ENCODE measurements around the gene PPP1CC.
A peak's percentile ranks its signal among the peaks of the same experiment; 100 is the strongest.

PPP1CC gene

DNA sequence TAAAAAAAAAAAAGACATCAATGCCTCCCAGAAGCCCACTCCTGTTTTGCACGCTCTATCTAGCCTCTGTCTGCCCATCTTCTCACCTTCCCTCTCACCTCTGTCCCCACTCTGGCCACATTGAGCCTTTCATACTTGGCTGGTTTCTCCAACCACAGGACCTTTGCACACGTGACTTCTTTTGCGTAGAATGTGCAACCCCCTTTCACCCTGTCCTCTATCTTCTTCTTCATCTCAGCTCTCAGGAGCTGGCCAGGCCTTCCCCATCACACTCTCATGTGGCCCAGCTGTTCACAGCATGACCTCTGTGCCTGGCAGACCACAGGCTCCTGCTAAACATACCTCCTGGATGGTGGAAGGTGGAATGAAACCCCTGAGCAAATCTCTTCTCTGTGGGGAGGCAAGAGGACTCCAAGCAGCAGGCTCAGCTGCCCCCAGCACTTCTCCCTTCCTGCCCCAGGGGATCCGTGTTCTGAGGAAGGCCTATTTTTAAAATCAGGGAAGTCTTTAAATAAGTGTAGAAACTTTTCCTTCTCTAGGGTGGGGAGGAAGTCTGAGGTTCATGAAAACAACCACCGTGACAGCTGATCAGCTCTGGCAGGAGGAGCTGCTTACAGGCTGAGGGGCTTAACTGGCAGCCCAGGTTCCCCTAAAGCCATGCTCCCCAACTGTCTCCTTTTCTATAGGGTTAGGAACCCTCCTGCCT lies 65.3 kb downstream of the PPP1CC start:
- Histone ChIP-seq H3K4me2 (peak overlapping the region; percentile 63; the same call in 1 of the 2 replicates), H2AFZ (ENCODE audit: low read depth) (peak overlapping the region; percentile 34), H3K4me3 (IDR thresholded peaks at IDR 0.05; ENCODE audit: insufficient read depth, low read depth, low read length) (no peak overlapping the region), H3K27ac (peak overlapping the region; percentile 38; the same call in 1 of the 2 replicates), H3K9ac (no peak overlapping the region), H4K20me1 (ENCODE audit: insufficient read depth) (no peaks in the 10 kb centered on the region), H3K36me3 (ENCODE audit: insufficient read depth) (no peaks in the 10 kb centered on the region), H3K4me1 (ENCODE audit: low read depth, poor library complexity, severe bottlenecking) (peaks cover 57% of the 10 kb centered on the region), H3K79me2 (ENCODE audit: insufficient read depth, low read depth) (no peaks in the 10 kb centered on the region), H3K27me3 (ENCODE audit: insufficient read depth, low read depth) (no peaks in the 10 kb centered on the region)
- TF ChIP-seq CTCF (conservative IDR thresholded peaks at IDR 0.05; ENCODE audit: low read depth, low read length), result no peak

- no peaks in the 10 kb centered on the region for H4K20me1 ChIP-seq (ENCODE audit: insufficient read depth)
- no peaks in the 10 kb centered on the region for H3K36me3 ChIP-seq (ENCODE audit: insufficient read depth)
- peaks cover 69% of the 10 kb centered on the region for H3K4me1 ChIP-seq (ENCODE audit: low read depth, poor library complexity, severe bottlenecking)
- no peak overlapping the region for H3K4me2 ChIP-seq
- H2AFZ ChIP-seq (ENCODE audit: low read depth), result no peak overlapping the region
- no peak for TF ChIP-seq CTCF (conservative IDR thresholded peaks at IDR 0.05; ENCODE audit: low read depth, low read length)
- no peak overlapping the region for H3K4me3 ChIP-seq (IDR thresholded peaks at IDR 0.05; ENCODE audit: insufficient read depth, low read depth, low read length)
- H3K79me2 ChIP-seq (ENCODE audit: insufficient read depth, low read depth), result no peaks in the 10 kb centered on the region
- no peaks in the 10 kb centered on the region for H3K27me3 ChIP-seq (ENCODE audit: insufficient read depth, low read depth)
- no peak overlapping the region for H3K27ac ChIP-seq
- no peak overlapping the region for H3K9ac ChIP-seq
Observed at GRCh38 chr12:110676171-110676570, 66.5 kb downstream of the PPP1CC start.

DNA sequence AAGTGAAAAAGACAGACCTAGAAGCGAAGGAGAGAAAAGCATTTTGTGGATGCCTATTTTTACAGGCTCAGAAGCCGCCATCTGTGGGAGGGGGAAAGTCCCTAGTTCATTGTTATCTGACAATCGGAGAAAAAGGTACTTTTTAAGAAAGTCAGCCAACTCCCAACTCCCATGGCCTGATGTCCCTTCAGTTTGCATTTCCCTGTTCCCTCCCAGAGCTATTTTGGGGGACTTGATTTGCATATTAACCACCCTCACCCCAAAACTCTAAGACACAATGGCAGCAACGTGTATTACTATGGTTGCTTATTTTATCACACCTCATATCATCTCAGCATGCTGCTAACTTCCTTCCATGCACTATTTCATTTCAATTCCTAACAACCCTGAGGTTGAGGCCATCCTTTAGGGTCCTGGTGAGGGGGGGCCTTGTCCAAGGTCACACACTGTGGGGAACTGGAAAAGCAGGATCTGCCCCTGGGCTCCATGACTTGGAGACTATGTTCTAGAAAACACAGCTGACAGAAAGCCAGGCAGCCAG lies 72.5 kb downstream of the PPP1CC start:
- peak overlapping the region; percentile 92 for H3K4me2 ChIP-seq

More for the DNA sequence above, 72.5 kb downstream of the PPP1CC start:
- TF ChIP-seq CTCF (conservative IDR thresholded peaks at IDR 0.05; ENCODE audit: low read depth, low read length), result no peak
- Histone ChIP-seq H3K79me2 (ENCODE audit: insufficient read depth, low read depth) (no peaks in the 10 kb centered on the region), H3K36me3 (ENCODE audit: insufficient read depth) (no peaks in the 10 kb centered on the region), H3K4me3 (IDR thresholded peaks at IDR 0.05; ENCODE audit: insufficient read depth, low read depth, low read length) (no peak overlapping the region), H3K27me3 (ENCODE audit: insufficient read depth, low read depth) (no peaks in the 10 kb centered on the region), H4K20me1 (ENCODE audit: insufficient read depth) (no peaks in the 10 kb centered on the region), H3K27ac (peak overlapping the region; percentile 85), H2AFZ (ENCODE audit: low read depth) (peak overlapping the region; percentile 36; the same call in 1 of the 2 replicates), H3K4me1 (ENCODE audit: low read depth, poor library complexity, severe bottlenecking) (peaks cover 78% of the 10 kb centered on the region), H3K9ac (peak overlapping the region; percentile 51)
